B cell (primary cell): ENCODE data around the gene TACR2.

Experiments
- CTCF ChIP-seq: fragments of 200-600 bp; IDR thresholded peaks from one replicate; pipeline ENCODE4 v1.8.0; 2022; ENCODE audit warnings: antibody characterized with exemption, mild to moderate bottlenecking
- EZH2 ChIP-seq: IDR thresholded peaks from 2 replicates; pipeline ENCODE4 v1.6.1; 2012; ENCODE audit warnings: borderline replicate concordance, low read depth, mild to moderate bottlenecking, moderate library complexity, low read length; ENCODE audit not compliant: insufficient read depth, poor library complexity, severe bottlenecking

GRCh38 chr10:69383558-69383957, 33.2 kb downstream of the TACR2 start:
- TF ChIP-seq CTCF = no peak
- no peak for TF ChIP-seq EZH2
